ENCODE data around the gene PRF1. TPM values are rescaled to one million over a fixed set of nuclear protein-coding genes. Genes with fewer than 3 reads are reported as not detected.

The PRF1 gene
- total RNA-seq, 1 experiment from 2014 or later = 6.4 TPM

DNA sequence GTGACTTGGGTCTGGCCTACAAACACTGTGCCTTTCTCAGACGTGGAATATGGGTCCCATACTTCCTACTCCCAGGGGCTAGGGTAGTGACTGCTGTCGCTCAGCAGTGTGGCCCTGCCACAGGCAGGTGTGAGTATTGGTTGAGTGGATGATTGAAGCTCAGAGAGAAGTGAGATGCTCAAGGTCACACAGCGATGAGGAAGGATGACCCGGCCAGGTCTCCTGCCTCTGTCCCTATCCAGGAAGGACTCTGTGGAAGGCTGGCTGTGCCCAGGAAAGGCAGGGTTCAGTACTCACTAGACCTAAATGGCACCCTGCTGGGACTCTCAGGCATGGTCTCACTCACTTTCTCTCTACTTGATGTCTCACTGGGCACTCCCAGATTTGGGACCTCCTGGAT lies 2.8 kb downstream of the PRF1 start:
- H3K79me2 ChIP-seq (ENCODE audit: insufficient read depth, low read length) = no peaks in the 10 kb centered on the region
- no peak overlapping the region for H3K27ac ChIP-seq (ENCODE audit: low read depth, low read length)
- H2AFZ ChIP-seq (ENCODE audit: low read depth, low read length, poor library complexity, severe bottlenecking) = no peak overlapping the region
- no peaks in the 10 kb centered on the region for H3K27me3 ChIP-seq (ENCODE audit: insufficient read depth, low read length)
- no peak overlapping the region for H3K4me3 ChIP-seq (replicated peaks in 1 of 2; ENCODE audit: low read depth in 1 of 2, low read length in 2 of 2)
- ChIA-PET POLR2A (no interaction called here), RAD21 (ENCODE audit: low non-redundant PET in 1 of 2, low total read pairs in 2 of 2, uncharacterized antibody in 2 of 2, unreplicated experiment in 2 of 2) (no interaction called here), CTCF (no interaction called here)
- ATAC-seq = no peak
- no peaks in the 10 kb centered on the region for H3K36me3 ChIP-seq (ENCODE audit: control insufficient read depth in 1 of 2, insufficient read depth in 2 of 2, low read length in 2 of 2)
- H3K4me2 ChIP-seq (ENCODE audit: low read length) = peak overlapping the region; percentile 8; the same call in 1 of the 2 replicates
- no peaks in the 10 kb centered on the region for H4K20me1 ChIP-seq (ENCODE audit: insufficient read depth)
- H3K9ac ChIP-seq (ENCODE audit: low read length) = no peak overlapping the region
- intact Hi-C loops (cut with micrococcal nuclease) = no loop called here
- H3K4me1 ChIP-seq (ENCODE audit: control insufficient read depth in 1 of 2, insufficient read depth in 2 of 2, low read length in 2 of 2) = peaks cover 34 to 71% of the 10 kb centered on the region in 2 experiments
- no peaks in the 10 kb centered on the region for H3K9me3 ChIP-seq (ENCODE audit: control insufficient read depth in 1 of 2, insufficient read depth in 1 of 2, low read depth in 1 of 2, low read length in 2 of 2)
- no peak for DNase-seq (ENCODE audit: low read depth, low spot score)
- no TSS peak for BruUV-seq (replicated peaks)
- H3K9me2 ChIP-seq (ENCODE audit: insufficient read depth) = no peaks in the 10 kb centered on the region
- TF ChIP-seq, protein P1, sequence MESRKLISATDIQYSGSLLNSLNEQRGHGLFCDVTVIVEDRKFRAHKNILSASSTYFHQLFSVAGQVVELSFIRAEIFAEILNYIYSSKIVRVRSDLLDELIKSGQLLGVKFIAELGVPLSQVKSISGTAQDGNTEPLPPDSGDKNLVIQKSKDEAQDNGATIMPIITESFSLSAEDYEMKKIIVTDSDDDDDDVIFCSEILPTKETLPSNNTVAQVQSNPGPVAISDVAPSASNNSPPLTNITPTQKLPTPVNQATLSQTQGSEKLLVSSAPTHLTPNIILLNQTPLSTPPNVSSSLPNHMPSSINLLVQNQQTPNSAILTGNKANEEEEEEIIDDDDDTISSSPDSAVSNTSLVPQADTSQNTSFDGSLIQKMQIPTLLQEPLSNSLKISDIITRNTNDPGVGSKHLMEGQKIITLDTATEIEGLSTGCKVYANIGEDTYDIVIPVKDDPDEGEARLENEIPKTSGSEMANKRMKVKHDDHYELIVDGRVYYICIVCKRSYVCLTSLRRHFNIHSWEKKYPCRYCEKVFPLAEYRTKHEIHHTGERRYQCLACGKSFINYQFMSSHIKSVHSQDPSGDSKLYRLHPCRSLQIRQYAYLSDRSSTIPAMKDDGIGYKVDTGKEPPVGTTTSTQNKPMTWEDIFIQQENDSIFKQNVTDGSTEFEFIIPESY (IDR thresholded peaks at IDR 0.05; ENCODE audit: extremely low read depth, insufficient replicate concordance, low read length) = no peak
- no peak for TF ChIP-seq ELF1 (IDR thresholded peaks at IDR 0.05; ENCODE audit: borderline replicate concordance, low read depth)
- TF ChIP-seq, protein P2, sequence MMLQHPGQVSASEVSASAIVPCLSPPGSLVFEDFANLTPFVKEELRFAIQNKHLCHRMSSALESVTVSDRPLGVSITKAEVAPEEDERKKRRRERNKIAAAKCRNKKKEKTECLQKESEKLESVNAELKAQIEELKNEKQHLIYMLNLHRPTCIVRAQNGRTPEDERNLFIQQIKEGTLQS (IDR thresholded peaks at IDR 0.05) = no peak
- TF ChIP-seq EZH2 (IDR thresholded peaks at IDR 0.05) = no peak
- TF ChIP-seq SRF (IDR thresholded peaks at IDR 0.05; ENCODE audit: low read depth) = no peak
- no peak for TF ChIP-seq EZH2phosphoT487 (IDR thresholded peaks at IDR 0.05; ENCODE audit: borderline replicate concordance)

- DNase-seq (ENCODE audit: low read depth, low spot score) (no peak), ATAC-seq (no peak)
- Histone ChIP-seq H3K36me3 (ENCODE audit: control insufficient read depth in 1 of 2, insufficient read depth in 2 of 2, low read length in 2 of 2) (no peaks in the 10 kb centered on the region), H4K20me1 (ENCODE audit: insufficient read depth) (no peaks in the 10 kb centered on the region), H2AFZ (ENCODE audit: low read depth, low read length, poor library complexity, severe bottlenecking) (no peak overlapping the region), H3K4me1 (ENCODE audit: control insufficient read depth in 1 of 2, insufficient read depth in 2 of 2, low read length in 2 of 2) (peaks cover 38 to 76% of the 10 kb centered on the region in 2 experiments), H3K4me3 (replicated peaks in 1 of 2; ENCODE audit: low read depth in 1 of 2, low read length in 2 of 2) (no peak overlapping the region), H3K27ac (ENCODE audit: low read depth, low read length) (no peak overlapping the region), H3K79me2 (ENCODE audit: insufficient read depth, low read length) (no peaks in the 10 kb centered on the region), H3K9me2 (ENCODE audit: insufficient read depth) (no peaks in the 10 kb centered on the region), H3K9me3 (ENCODE audit: control insufficient read depth in 1 of 2, insufficient read depth in 1 of 2, low read depth in 1 of 2, low read length in 2 of 2) (no peaks in the 10 kb centered on the region), H3K9ac (ENCODE audit: low read length) (no peak overlapping the region), H3K4me2 (ENCODE audit: low read length) (no peak overlapping the region), H3K27me3 (ENCODE audit: insufficient read depth, low read length) (no peaks in the 10 kb centered on the region)
- TF ChIP-seq, protein P1 (IDR thresholded peaks at IDR 0.05; ENCODE audit: extremely low read depth, insufficient replicate concordance, low read length) = no peak
- no peak for TF ChIP-seq ELF1 (IDR thresholded peaks at IDR 0.05; ENCODE audit: borderline replicate concordance, low read depth)
- ChIA-PET CTCF (no interaction called here), POLR2A (no interaction called here), RAD21 (ENCODE audit: low non-redundant PET in 1 of 2, low total read pairs in 2 of 2, uncharacterized antibody in 2 of 2, unreplicated experiment in 2 of 2) (no interaction called here)
- intact Hi-C loops (cut with micrococcal nuclease) = no loop called here
- BruUV-seq (replicated peaks) = no TSS peak
Measured at GRCh38 chr10:70599319-70599718, 3.2 kb downstream of the PRF1 start.
